ENCODE results near the gene DTX3. TPM values are rescaled to one million over a fixed set of nuclear protein-coding genes. Genes with fewer than 3 reads are reported as not detected.

Gene DTX3
- total RNA-seq, 1 experiment from 2014 or later, result 11.9 TPM

- Histone ChIP-seq H3K79me2 (ENCODE audit: low read length) (no peaks in the 10 kb centered on the region), H3K27ac (ENCODE audit: low read length) (no peak overlapping the region), H4K20me1 (ENCODE audit: low read length) (no peaks in the 10 kb centered on the region), H3K9ac (ENCODE audit: low read length) (no peak overlapping the region), H3K4me3 (ENCODE audit: low read length) (no peak overlapping the region), H2AFZ (ENCODE audit: low read length) (no peak overlapping the region), H3F3A (ENCODE audit: low read length, unreplicated experiment) (no peaks in the 10 kb centered on the region), H3K4me2 (ENCODE audit: low read length) (no peak overlapping the region), H3K9me2 (replicated peaks; ENCODE audit: low read length) (no peaks in the 10 kb centered on the region), H3K27me3 (ENCODE audit: low read length) (peaks cover 12% of the 10 kb centered on the region; the same call in 1 of the 2 replicates), H3K9me3 (ENCODE audit: low read length) (no peaks in the 10 kb centered on the region), H3K36me3 (ENCODE audit: low read depth, low read length) (no peaks in the 10 kb centered on the region), H3K4me1 (ENCODE audit: insufficient read depth, low read length) (no peaks in the 10 kb centered on the region)
- DNase-seq, result no peak
- ATAC-seq, result no peak
- no TSS peak for BruUV-seq (replicated peaks)
- ChIA-PET CTCF (no interaction called here), POLR2A (ENCODE audit: unreplicated experiment) (no interaction called here)
- TF ChIP-seq, protein P1, sequence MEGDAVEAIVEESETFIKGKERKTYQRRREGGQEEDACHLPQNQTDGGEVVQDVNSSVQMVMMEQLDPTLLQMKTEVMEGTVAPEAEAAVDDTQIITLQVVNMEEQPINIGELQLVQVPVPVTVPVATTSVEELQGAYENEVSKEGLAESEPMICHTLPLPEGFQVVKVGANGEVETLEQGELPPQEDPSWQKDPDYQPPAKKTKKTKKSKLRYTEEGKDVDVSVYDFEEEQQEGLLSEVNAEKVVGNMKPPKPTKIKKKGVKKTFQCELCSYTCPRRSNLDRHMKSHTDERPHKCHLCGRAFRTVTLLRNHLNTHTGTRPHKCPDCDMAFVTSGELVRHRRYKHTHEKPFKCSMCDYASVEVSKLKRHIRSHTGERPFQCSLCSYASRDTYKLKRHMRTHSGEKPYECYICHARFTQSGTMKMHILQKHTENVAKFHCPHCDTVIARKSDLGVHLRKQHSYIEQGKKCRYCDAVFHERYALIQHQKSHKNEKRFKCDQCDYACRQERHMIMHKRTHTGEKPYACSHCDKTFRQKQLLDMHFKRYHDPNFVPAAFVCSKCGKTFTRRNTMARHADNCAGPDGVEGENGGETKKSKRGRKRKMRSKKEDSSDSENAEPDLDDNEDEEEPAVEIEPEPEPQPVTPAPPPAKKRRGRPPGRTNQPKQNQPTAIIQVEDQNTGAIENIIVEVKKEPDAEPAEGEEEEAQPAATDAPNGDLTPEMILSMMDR (conservative IDR thresholded peaks at IDR 0.05; ENCODE audit: low read depth, low read length), result no peak
- intact Hi-C loops (cut with micrococcal nuclease), result no loop called here
Measured at GRCh38 chr12:57563358-57563757, 41.3 kb upstream of the DTX3 start.

GRCh38 chr12:57564178-57564740, 40.4 kb upstream of the DTX3 start:
- Histone ChIP-seq H3K4me1 (ENCODE audit: insufficient read depth, low read length) (no peaks in the 10 kb centered on the region), H3F3A (ENCODE audit: low read length, unreplicated experiment) (no peaks in the 10 kb centered on the region), H2AFZ (ENCODE audit: low read length) (no peak overlapping the region), H3K27me3 (ENCODE audit: low read length) (peaks cover 12% of the 10 kb centered on the region; the same call in 1 of the 2 replicates), H3K4me3 (ENCODE audit: low read length) (no peak overlapping the region), H3K36me3 (ENCODE audit: low read depth, low read length) (no peaks in the 10 kb centered on the region), H4K20me1 (ENCODE audit: low read length) (no peaks in the 10 kb centered on the region), H3K79me2 (ENCODE audit: low read length) (no peaks in the 10 kb centered on the region), H3K9me2 (replicated peaks; ENCODE audit: low read length) (no peaks in the 10 kb centered on the region), H3K9ac (ENCODE audit: low read length) (no peak overlapping the region), H3K9me3 (ENCODE audit: low read length) (no peaks in the 10 kb centered on the region), H3K27ac (ENCODE audit: low read length) (no peak overlapping the region), H3K4me2 (ENCODE audit: low read length) (no peak overlapping the region)
- intact Hi-C loops (cut with micrococcal nuclease), result no loop called here
- ChIA-PET POLR2A (ENCODE audit: unreplicated experiment) (no interaction called here), CTCF (no interaction called here)
- no peak for DNase-seq
- BruUV-seq (replicated peaks), result no TSS peak
- no peak for ATAC-seq
- no peak for TF ChIP-seq EZH2 (IDR thresholded peaks at IDR 0.05; ENCODE audit: low read length, unreplicated experiment)
- TF ChIP-seq, protein P1 (conservative IDR thresholded peaks at IDR 0.05; ENCODE audit: low read depth, low read length), result no peak
- TF ChIP-seq EZH2phosphoT487 (IDR thresholded peaks at IDR 0.05; ENCODE audit: borderline replicate concordance, low read length), result no peak

GRCh38 chr12:57568838-57569237, 35.8 kb upstream of the DTX3 start:
- no peak for ATAC-seq
- DNase-seq, result no peak
- H3K9ac ChIP-seq (ENCODE audit: low read length), result no peak overlapping the region
- no peak overlapping the region for H3K27ac ChIP-seq (ENCODE audit: low read length)
- H3K4me1 ChIP-seq (ENCODE audit: insufficient read depth, low read length), result no peaks in the 10 kb centered on the region
- intact Hi-C loops (cut with micrococcal nuclease), result no loop called here
- no peaks in the 10 kb centered on the region for H3K79me2 ChIP-seq (ENCODE audit: low read length)
- no peak overlapping the region for H3K4me3 ChIP-seq (ENCODE audit: low read length)
- no peak overlapping the region for H3K4me2 ChIP-seq (ENCODE audit: low read length)
- TF ChIP-seq, protein P1 (conservative IDR thresholded peaks at IDR 0.05; ENCODE audit: low read depth, low read length), result no peak
- TF ChIP-seq EZH2 (IDR thresholded peaks at IDR 0.05; ENCODE audit: low read length, unreplicated experiment) (no peak), EZH2phosphoT487 (IDR thresholded peaks at IDR 0.05; ENCODE audit: borderline replicate concordance, low read length) (no peak)
- POLR2A ChIA-PET (ENCODE audit: unreplicated experiment), result no interaction called here
- H3K9me2 ChIP-seq (replicated peaks; ENCODE audit: low read length), result no peaks in the 10 kb centered on the region
- no peak overlapping the region for H2AFZ ChIP-seq (ENCODE audit: low read length)
- CTCF ChIA-PET, result no interaction called here
- H3K27me3 ChIP-seq (ENCODE audit: low read length), result 0 out of 2 replicates have a peak, but pooled peaks cover 6% of the 10 kb centered on the region
- no peaks in the 10 kb centered on the region for H3K36me3 ChIP-seq (ENCODE audit: low read depth, low read length)
- no TSS peak for BruUV-seq (replicated peaks)
- H4K20me1 ChIP-seq (ENCODE audit: low read length), result no peaks in the 10 kb centered on the region
- H3K9me3 ChIP-seq (ENCODE audit: low read length), result no peaks in the 10 kb centered on the region
- H3F3A ChIP-seq (ENCODE audit: low read length, unreplicated experiment), result no peaks in the 10 kb centered on the region
